SK-N-SH (cell line): ENCODE measurements around the gene THOC2. TPM values are rescaled to one million over a fixed set of nuclear protein-coding genes. Genes with fewer than 3 reads are reported as not detected.
"Not testable (repeated sequence)": the region's sequence is repeated elsewhere in the genome, so short reads cannot be mapped to it uniquely, and the experiment has no call there.

Experiments
- CTCF ChIA-PET: fragments of 300-600, 350-600 bp; formaldehyde crosslinking; extraction: SDS; loops from one replicate; lab custom pipeline; 2021; lab: Yijun Ruan, JAX
- POLR2A ChIA-PET: fragments of 350-600 bp; sonication (Branson Sonifier 250); formaldehyde crosslinking; extraction: SDS; loops from one replicate; lab custom pipeline; 2020; ENCODE audit warnings: antibody characterized with exemption, inconsistent platforms; lab: Yijun Ruan, JAX
- DNase-seq: peaks from one replicate; pipeline ENCODE4 v3.0.0; 2012
- H2AFZ ChIP-seq: fragments of 200-600 bp; sonication (generic); 2 replicates; pipeline ENCODE4 v1.8.1; 2016; ENCODE audit warnings: antibody characterized with exemption, mild to moderate bottlenecking, low read depth
- H3F3A ChIP-seq: fragments of 200-600 bp; sonication (generic); replicated peaks from 2 replicates; pipeline ENCODE3; 2016; ENCODE audit warnings: antibody characterized with exemption, mild to moderate bottlenecking; ENCODE audit not compliant: insufficient read depth
- H3K27ac ChIP-seq, 2 experiments: fragments of 200-500 bp in 1 of 2; fragments of 200-600 bp in 1 of 2; sonication (Bioruptor generic) in 1 of 2; sonication (generic), shearing (Covaris generic) in 1 of 2; 2 replicates each; pipeline versions ENCODE4 v1.5.1 to v1.6.1; 2014 to 2016; ENCODE audit warnings: low read depth in 2 of 2, inconsistent platforms in 1 of 2, low read length in 1 of 2, mild to moderate bottlenecking in 1 of 2, mixed read lengths in 1 of 2
- H3K27me3 ChIP-seq: fragments of 200-600 bp; sonication (generic), shearing (Covaris generic); 2 replicates; pipeline ENCODE4 v1.6.1; 2016; ENCODE audit warnings: mixed run types; ENCODE audit not compliant: insufficient read depth
- H3K36me3 ChIP-seq, 2 experiments: fragments of 200-500 bp in 1 of 2; fragments of 200-600 bp in 1 of 2; sonication (Bioruptor generic) in 1 of 2; sonication (generic) in 1 of 2; replicated peaks in 1 of 2; 2 replicates each; pipeline versions ENCODE3 to v1.5.1; 2014 to 2016; ENCODE audit warnings: low read length in 1 of 2, mild to moderate bottlenecking in 1 of 2; ENCODE audit not compliant: insufficient read depth in 2 of 2, control insufficient read depth in 1 of 2
- H3K4me1 ChIP-seq, 2 experiments: fragments of 200-500 bp in 1 of 2; fragments of 200-600 bp in 1 of 2; sonication (Bioruptor generic) in 1 of 2; sonication (generic), shearing (Covaris generic) in 1 of 2; 2 replicates each; pipeline versions ENCODE4 v1.5.1 to v1.6.1; 2014 to 2016; ENCODE audit warnings: low read depth in 1 of 2, low read length in 1 of 2, mixed run types in 1 of 2; ENCODE audit not compliant: insufficient read depth in 2 of 2, control insufficient read depth in 1 of 2
- H3K4me2 ChIP-seq: fragments of 200-600 bp; sonication (generic), shearing (Covaris generic); 2 replicates; pipeline ENCODE4 v1.6.1; 2017; ENCODE audit warnings: mixed run types
- H3K4me3 ChIP-seq, 2 experiments: fragments of 200-500 bp in 1 of 2; fragments of 200-600 bp in 1 of 2; sonication (Bioruptor generic) in 1 of 2; sonication (generic), shearing (Covaris generic) in 1 of 2; 2 replicates each; pipeline versions ENCODE4 v1.5.1 to v1.8.1; 2014 to 2016; ENCODE audit warnings: low read depth in 2 of 2, inconsistent platforms in 1 of 2, low read length in 1 of 2, mild to moderate bottlenecking in 1 of 2, mixed read lengths in 1 of 2, moderate library complexity in 1 of 2
- H3K79me2 ChIP-seq: fragments of 200-600 bp; sonication (generic); 2 replicates; pipeline ENCODE4 v1.8.1; 2017; ENCODE audit warnings: mild to moderate bottlenecking; ENCODE audit not compliant: insufficient read depth
- H3K9ac ChIP-seq: fragments of 200-600 bp; sonication (generic); 2 replicates; pipeline ENCODE4 v1.6.1; 2017; ENCODE audit warnings: mixed run types
- H3K9me2 ChIP-seq: fragments of 200-600 bp; sonication (generic); 2 replicates; pipeline ENCODE4 v1.6.1; 2017; ENCODE audit warnings: mixed run types
- H3K9me3 ChIP-seq: fragments of 200-600 bp; sonication (generic); 2 replicates; pipeline ENCODE4 v1.6.1; 2017; ENCODE audit warnings: mixed run types, mild to moderate bottlenecking, moderate library complexity
- H4K20me1 ChIP-seq: fragments of 200-600 bp; sonication (generic); 2 replicates; pipeline ENCODE4 v1.6.1; 2017; ENCODE audit warnings: mild to moderate bottlenecking, mixed run types; ENCODE audit not compliant: insufficient read depth
- NRF1 ChIP-seq: IDR thresholded peaks from 2 replicates; pipeline ENCODE4 v1.6.1; 2012; ENCODE audit warnings: low read depth, mild to moderate bottlenecking, low read length
- RAD21 ChIP-seq: IDR thresholded peaks from 2 replicates; pipeline ENCODE4 v1.6.1; 2012; ENCODE audit warnings: mild to moderate bottlenecking, low read length
- SMC3 ChIP-seq: IDR thresholded peaks from 2 replicates; pipeline ENCODE4 v1.6.1; 2012; ENCODE audit warnings: low read depth, low read length, improper control_type of control experiment
- TCF12 ChIP-seq: IDR thresholded peaks from 2 replicates; pipeline ENCODE4 v1.4.0; 2012
- YY1 ChIP-seq: IDR thresholded peaks from 2 replicates; pipeline ENCODE4 v1.4.0; 2012; ENCODE audit warnings: low read depth, mild to moderate bottlenecking
- WGBS: methylation state at CpG from one replicate; pipeline ENCODE4 v1.1.6; 2017; ENCODE audit warnings: low lambda C conversion rate; 5-methylcytosine and 5-hydroxymethylcytosine counted together
- polyA plus RNA-seq, 3 experiments: library from polyadenylated mRNA; depleted of rRNA; stranded (reverse); fragments of >200 nt; gene quantifications; 2 replicates each; pipeline ENCODE4 v1.2.3, GENCODE V29; 2012
- TF ChIP-seq, protein P1 (sequence below): fragments of 200-600 bp; sonication (generic); IDR thresholded peaks from 2 replicates; pipeline ENCODE4 v1.6.1; 2017; ENCODE audit warnings: antibody characterized with exemption, mild to moderate bottlenecking, moderate library complexity
- TF ChIP-seq, protein P2 (sequence below): IDR thresholded peaks from 2 replicates; pipeline ENCODE4 v1.4.0; 2012; ENCODE audit warnings: low read depth

Gene THOC2
- polyA plus RNA-seq, 1 of the 3 experiments (the other 2 are of a cell fraction) = 26.7 TPM

DNA sequence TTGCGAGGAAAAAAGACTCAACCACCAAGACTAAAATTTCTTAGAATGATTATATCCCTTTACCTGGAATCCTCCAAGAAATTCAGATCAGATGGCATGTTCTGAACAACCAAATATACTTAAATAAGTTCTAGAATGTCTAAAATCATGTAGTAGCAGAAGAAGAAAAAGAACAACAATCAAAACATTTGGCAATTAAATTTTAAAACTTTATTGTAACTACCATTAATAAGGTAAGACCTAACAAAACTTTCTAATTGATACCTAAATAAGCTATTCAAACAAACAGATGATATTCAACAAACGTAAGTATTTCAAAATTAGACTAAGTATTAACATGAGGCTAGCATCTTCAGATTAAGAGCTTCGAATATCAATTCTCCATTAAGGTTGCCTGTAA is 4.3 kb downstream of the THOC2 start (continued):
- TF ChIP-seq, protein P1, sequence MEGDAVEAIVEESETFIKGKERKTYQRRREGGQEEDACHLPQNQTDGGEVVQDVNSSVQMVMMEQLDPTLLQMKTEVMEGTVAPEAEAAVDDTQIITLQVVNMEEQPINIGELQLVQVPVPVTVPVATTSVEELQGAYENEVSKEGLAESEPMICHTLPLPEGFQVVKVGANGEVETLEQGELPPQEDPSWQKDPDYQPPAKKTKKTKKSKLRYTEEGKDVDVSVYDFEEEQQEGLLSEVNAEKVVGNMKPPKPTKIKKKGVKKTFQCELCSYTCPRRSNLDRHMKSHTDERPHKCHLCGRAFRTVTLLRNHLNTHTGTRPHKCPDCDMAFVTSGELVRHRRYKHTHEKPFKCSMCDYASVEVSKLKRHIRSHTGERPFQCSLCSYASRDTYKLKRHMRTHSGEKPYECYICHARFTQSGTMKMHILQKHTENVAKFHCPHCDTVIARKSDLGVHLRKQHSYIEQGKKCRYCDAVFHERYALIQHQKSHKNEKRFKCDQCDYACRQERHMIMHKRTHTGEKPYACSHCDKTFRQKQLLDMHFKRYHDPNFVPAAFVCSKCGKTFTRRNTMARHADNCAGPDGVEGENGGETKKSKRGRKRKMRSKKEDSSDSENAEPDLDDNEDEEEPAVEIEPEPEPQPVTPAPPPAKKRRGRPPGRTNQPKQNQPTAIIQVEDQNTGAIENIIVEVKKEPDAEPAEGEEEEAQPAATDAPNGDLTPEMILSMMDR = no peak
- TF ChIP-seq SMC3 = no peak
- no peak for TF ChIP-seq NRF1
- no peak for TF ChIP-seq RAD21
- TF ChIP-seq, protein P2, sequence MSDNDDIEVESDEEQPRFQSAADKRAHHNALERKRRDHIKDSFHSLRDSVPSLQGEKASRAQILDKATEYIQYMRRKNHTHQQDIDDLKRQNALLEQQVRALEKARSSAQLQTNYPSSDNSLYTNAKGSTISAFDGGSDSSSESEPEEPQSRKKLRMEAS = no peak
- TF ChIP-seq, all 33 proteins: peak for 0

DNA sequence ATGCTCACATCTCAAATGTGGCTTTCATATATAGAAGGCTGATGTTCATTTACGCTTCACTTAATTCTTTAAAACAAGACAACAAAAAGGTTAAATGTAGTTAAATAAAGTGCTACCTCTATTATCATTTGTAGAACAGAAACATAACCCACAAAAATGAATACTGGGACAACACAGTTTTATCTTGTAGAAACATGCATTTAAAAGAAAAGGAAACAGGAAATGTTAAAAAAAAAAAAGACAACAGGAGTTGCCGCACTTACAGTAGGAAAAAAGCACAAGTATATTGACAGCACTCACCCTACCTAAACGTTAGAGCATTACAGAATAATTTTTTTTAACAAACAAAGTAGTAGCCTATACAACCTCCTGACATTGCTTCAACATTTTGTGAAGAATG is 4.8 kb downstream of the THOC2 start:
- Histone ChIP-seq H3K9ac (no peak overlapping the region), H3K4me2 (no peak overlapping the region), H3K4me3 (no peak overlapping the region), H3K79me2 (peaks cover 98% of the 10 kb centered on the region), H3K4me1 (peaks cover 0 to 2% of the 10 kb centered on the region in 2 experiments; a peak in 2 of 4 replicates), H2AFZ (no peak overlapping the region), H3K9me3 (no peaks in the 10 kb centered on the region), H3K27me3 (no peaks in the 10 kb centered on the region), H3K36me3 (no peaks in the 10 kb centered on the region), H4K20me1 (peaks cover 41% of the 10 kb centered on the region), H3K9me2 (no peaks in the 10 kb centered on the region), H3K27ac (no peak overlapping the region), H3F3A (no peaks in the 10 kb centered on the region)
- no peak for DNase-seq
- TF ChIP-seq NRF1 = no peak
- TF ChIP-seq YY1 = no peak
- TF ChIP-seq, protein P1 = no peak
- TF ChIP-seq TCF12 = no peak
- WGBS = 53% methylated on average over 3 of the region's 3 CpGs
- POLR2A ChIA-PET = no interaction called here
- CTCF ChIA-PET = no interaction called here

DNA sequence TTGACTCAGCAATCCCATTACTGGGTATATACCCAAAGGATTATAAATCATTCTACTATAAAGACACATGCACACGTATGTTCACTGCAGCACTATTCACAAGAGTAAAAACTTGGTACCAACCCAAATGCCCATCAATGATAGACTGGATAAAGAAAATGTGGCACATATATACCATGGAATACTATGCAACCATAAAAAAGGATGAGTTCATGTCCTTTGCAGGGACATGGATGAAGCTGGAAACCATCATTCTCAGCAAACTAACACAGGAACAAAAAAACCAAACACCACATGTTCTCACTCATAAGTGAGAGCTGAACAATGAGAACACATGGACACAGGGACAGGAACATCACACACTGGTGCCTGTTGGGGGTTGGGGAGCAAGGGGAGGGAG is 10.7 kb downstream of the THOC2 start:
- H3K79me2 ChIP-seq = peaks cover 100% of the 10 kb centered on the region

More for the DNA sequence above, 10.7 kb downstream of the THOC2 start:
- H2AFZ ChIP-seq, POLR2A ChIA-PET, H3K9me2 ChIP-seq, H3K9ac ChIP-seq, H3K9me3 ChIP-seq, H3K4me3 ChIP-seq, H3F3A ChIP-seq, H3K27me3 ChIP-seq, H3K4me1 ChIP-seq, H3K27ac ChIP-seq, DNase-seq, H3K4me2 ChIP-seq, CTCF ChIA-PET, H3K36me3 ChIP-seq: not testable (repeated sequence)
- 73% methylated on average over 1 of the region's 1 CpG for WGBS
- H4K20me1 ChIP-seq = peaks cover 50% of the 10 kb centered on the region
